KG1 (cell line): Measurements from ENCODE around the gene RPL10A.

Experiments used
- DNase-seq: peaks from one replicate; lab custom pipeline; 2025; lab: John Stamatoyannopoulos, UW

RPL10A gene

GRCh38 chr6:35492258-35492973 is 24.2 kb downstream of the RPL10A start:
- no peak for DNase-seq

GRCh38 chr6:35492974-35493284 is 24.7 kb downstream of the RPL10A start:
- no peak for DNase-seq

GRCh38 chr6:35493307-35493983 is 25.2 kb downstream of the RPL10A start:
- no peak for DNase-seq

DNA sequence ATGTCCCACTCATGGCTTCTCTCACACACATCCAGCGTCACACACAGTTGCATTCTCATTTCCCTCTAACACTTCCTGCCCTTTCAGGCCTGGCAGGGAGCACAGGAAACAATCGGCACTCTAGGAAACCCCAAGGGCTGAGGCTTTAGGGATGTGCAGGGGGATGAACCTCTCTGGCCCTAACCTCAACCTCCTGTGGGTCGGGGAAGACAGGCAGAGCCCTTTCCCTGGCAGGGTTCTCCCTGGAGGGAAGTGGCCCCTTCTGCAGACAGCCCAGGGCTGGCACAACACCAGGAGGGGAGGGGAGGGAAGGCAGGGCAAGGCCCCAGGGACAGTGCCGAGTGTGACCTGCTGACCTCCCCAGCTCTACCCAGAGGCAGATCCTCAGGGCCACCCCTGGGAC is 26.0 kb downstream of the RPL10A start:
- no peak for DNase-seq

DNA sequence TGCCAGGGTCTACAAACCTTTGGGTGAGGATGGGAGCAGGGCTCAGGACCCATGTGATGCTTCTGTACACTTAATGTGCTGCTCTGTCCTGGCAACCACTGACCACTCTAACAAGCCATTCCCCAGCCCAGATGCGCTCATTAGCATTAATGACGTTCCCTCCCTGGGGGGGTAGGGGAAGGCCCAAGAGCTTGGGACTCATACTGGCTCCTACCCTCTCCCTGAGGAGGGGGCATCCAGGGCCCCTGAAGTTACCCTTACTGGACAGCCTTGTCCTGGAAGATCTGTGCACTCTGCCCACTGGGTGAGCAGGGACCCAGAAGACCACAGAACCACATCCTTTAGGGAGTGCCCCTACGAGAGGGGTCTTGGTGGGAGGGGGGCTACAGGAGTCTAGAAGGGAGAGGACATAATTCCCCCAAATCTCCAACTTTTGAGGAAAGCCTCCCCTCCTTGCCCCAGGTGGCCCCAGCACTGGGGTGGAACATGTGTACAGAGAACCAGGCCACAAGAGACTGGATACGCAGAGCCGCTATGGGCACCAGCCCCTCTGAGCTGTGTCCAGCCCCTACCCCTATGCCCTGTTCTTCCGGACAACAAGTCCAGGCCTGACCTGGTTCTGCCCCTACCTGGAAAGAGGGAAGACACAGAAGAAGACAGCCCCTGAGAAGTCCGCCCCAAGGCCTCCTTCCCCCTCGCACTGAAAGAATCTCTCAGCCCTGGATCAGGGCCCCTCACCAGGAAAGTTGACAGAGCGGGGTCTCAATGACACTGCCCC is 27.2 kb downstream of the RPL10A start:
- no peak for DNase-seq

- DNase-seq, result no peak
Measured at GRCh38 chr6:35496036-35496840, 28.0 kb downstream of the RPL10A start.

- no peak for DNase-seq
Measured at GRCh38 chr6:35496841-35497570, 28.8 kb downstream of the RPL10A start, which contains the start of gene TEAD3. Gene TEAD3 (minus strand): TSS chr6:35497079.

DNA sequence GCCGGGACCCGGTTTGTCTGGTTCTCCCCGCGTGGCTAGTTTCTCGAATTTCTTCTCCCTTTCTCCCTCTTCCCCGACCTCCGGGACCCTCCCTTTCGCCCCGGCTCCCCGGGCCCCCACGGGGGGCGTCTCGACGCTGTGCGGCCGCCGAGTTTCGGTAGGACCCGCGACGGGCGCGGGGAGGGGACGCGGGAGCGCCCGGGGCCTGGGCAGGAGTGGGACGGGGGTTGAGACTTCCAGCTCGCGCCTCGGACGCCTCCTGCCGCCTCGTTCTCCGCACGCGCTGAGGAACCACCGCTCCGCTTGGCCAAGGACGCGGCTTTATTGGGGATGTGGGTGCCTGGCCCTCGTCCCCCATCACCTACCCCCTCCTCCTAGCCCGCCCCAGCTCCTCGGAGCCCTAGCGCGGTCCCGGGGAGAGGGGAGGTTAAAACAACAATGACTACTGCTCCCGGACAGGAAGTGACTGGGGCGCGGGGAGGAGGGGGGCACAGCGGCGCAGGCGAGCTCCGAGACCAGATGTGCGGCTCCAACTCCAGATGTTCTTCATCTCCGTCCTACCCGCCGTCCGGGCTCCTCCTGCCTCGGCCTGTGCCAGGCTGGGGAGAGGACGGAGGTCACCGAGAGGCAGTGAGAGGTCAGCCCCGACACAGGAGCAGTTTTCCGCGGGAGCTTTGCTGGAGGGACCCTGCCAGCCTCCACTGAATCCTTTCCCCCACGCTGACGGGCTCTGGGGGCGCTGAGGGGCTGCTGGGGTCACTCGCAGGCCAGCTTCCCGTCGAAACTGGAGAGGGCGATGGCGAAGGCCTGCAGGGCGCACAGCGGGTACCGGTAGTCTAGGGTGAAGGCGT is 29.6 kb downstream of the RPL10A start:
- DNase-seq, result no peak

DNA sequence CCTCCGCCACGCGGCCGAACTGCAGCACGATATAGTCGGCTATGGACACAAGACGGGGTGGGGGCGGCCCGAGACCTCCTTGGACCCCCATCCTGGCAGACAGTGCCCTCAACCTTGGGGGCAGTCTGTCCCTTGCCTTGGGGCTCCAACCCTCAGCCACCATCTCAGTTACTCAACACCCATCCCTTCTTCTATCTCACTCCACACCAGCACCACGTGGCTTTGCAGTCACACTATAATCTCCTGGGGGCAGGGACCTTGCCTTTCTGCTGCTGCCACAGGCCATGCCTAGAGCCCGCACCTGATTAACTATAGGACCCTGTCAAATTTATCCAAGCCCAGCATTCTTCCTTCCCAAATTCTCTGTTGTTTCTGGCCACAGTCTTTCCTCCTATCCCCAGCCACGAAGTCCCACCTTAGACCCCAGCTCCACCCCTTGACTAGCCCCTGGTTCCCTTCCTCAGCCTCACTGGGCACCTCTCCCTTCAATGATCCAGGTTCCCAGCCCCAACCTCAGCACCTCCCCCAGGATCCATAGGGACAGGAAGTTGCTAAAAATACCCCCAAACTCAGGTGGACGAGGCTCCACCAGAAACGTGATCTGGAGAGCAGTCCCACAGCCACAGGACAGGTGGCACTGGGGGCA is 30.3 kb downstream of the RPL10A start:
- DNase-seq, result no peak

- DNase-seq, result no peak
Measured at GRCh38 chr6:35499372-35499771, 31.2 kb downstream of the RPL10A start.

GRCh38 chr6:35500782-35501181 is 32.6 kb downstream of the RPL10A start:
- no peak for DNase-seq

DNA sequence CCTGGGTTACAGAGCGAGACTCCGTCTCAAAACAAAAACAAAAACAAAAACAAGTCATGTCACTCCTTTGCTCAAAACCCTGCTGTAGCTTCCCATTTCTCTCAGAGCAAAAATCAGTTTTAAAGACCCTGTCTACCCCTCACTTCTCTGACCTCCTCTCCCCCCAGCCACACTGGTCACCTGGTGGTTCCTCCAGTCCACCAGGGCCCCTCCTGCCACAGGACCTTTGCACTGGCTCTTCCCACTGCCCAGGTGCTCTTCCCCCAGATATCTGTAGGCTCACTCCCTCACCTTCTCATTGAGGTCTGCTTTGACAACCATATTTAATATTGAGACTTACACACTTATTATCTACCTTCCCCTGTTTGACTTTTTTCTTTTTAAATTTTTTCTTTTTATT is 33.6 kb downstream of the RPL10A start:
- DNase-seq, result no peak

GRCh38 chr6:35503534-35503933 is 35.3 kb downstream of the RPL10A start:
- DNase-seq, result no peak

DNA sequence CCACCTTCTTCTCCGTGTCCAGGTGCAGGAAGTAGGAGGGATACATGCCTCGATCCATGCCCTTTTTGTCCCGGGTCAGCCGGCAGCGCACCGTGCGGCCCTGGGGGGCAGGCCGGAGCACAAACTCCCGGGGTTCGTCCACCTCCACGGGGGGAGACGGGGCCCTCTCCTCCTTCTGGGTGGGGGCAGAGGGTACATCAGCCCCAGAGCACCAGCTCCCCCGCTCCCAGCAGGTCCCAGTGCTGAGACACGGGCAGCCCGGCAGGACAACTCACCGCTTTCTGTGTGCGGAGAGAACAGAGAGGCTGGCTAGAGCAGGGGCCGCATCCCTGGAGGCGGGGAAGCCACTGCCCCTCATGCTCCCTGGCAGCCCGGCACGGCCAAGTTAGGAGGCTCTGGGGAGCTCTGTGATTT is 37.8 kb downstream of the RPL10A start:
- DNase-seq, result no peak

DNA sequence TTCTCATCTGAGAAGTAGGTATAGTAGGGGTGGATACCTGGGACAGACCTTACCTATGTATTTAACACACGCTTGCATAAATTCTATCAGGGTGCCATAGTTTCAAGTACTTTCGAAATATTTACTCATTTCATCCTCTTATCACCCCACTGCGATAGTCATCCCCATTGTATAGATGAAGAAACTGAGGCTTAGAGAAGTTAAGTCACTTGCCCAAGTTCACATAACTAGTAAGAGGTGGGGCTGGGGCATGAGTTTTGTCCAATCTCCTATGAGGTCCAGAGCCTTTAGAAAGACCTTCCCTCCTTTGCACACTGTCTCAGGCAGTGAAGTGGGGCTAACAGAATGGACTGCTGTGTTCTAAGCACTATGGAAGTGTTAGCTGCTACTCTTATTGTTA is 38.3 kb downstream of the RPL10A start:
- no peak for DNase-seq

DNA sequence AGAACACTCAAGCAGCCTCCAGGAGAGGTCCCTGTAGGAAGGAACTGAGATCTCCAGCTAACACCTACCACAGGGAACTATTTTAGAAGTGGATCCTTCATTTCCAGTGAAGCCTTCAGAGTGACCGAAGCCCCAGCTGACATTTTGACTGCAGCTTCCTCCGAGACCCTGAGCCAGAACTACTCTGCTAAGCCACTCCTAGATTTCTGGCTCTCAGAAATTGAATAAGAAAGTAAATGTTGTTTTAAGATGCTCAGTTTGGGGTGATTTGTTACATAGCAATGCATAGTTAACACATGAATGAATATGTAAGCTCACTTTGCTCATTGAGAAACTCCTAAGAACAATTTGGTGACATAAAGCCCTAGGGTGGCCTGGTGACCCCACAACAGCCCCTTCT is 39.0 kb downstream of the RPL10A start:
- DNase-seq, result no peak

DNA sequence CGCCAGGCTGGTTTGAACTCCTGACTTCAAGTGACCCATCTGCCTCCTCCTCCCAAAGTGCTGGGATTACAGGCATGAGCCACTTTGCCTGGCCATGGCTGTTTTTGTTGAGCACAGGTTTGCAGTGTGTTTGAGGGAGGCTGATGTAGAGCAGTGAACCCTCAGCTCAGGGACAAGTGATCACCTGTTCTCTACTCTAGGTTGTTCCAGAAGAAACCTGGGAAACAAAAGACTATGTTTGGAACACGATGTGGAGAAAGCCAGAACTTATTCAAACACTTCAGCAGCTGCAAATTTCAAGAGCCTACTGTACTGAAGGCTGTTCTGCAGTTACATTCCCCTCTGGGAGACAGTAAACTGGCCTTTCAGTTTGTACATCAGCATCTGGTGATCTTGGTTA is 39.8 kb downstream of the RPL10A start:
- no peak for DNase-seq

- no peak for DNase-seq
Measured at GRCh38 chr6:35508542-35508941, 40.3 kb downstream of the RPL10A start.

DNA sequence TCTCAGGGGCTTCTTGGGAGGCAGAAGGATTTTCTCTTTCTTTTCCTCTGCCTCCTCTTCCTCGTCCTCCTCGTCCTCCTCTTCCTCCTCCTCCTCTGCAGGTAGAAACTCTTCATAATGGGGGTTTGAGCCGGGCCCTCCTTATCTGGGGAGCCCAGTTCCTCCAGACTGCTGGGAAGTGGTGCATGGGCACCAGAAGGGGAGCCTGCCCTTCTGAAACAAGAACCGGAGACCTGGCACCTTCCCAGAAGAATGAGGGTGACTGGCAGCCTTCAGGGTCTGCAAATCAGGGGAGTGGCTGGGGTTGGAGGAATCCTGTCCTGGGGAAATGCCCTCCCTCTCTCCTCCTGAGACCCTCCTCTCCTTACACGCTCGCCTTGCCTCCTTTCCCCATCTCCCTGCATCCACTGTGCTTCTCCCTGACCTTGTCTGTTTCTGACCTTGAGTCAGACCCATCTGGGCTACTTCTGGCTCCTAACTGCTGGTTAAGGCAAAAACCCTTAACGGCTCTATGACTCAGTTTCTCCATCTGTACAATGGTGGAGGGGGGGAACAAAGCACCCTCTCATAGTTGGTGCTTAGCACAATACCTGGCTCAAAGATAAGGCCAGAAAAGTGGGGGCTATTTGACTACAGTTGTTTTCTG is 42.8 kb downstream of the RPL10A start:
- no peak for DNase-seq

- no peak for DNase-seq
Measured at GRCh38 chr6:35511562-35511941, 43.4 kb downstream of the RPL10A start.
